ENCODE data around the gene NAT16.
"Not testable (repeated sequence)": the region's sequence is repeated elsewhere in the genome, so short reads cannot be mapped to it uniquely, and the experiment has no call there.

NAT16 gene

GRCh38 chr7:101180130-101180755, at the start of gene NAT16:
Gene NAT16 (minus strand): TSS chr7:101180293. CDS start chr7:101174807, 5,486 bp downstream.
- no peak for DNase-seq

- DNase-seq, result no peak
These were observed 46.6 kb upstream of the NAT16 start for GRCh38 chr7:101226721-101227120.

- DNase-seq, result no peak
These were observed 45.6 kb upstream of the NAT16 start for GRCh38 chr7:101225650-101226049.

- no peak for DNase-seq
These were observed 43.4 kb upstream of the NAT16 start for GRCh38 chr7:101223528-101223927.

- DNase-seq, result no peak
These were observed 42.3 kb upstream of the NAT16 start for GRCh38 chr7:101222275-101222830.

- no peak for DNase-seq
These were observed 40.2 kb upstream of the NAT16 start for GRCh38 chr7:101220295-101220694.

- no peak for DNase-seq
These were observed 38.4 kb upstream of the NAT16 start for GRCh38 chr7:101218236-101219125.

- DNase-seq, result peak; percentile 97
These were observed 37.5 kb upstream of the NAT16 start, which contains the start of the genes PLOD3 and ZNHIT1 for GRCh38 chr7:101217388-101218235. Gene PLOD3 (minus strand): TSS chr7:101217581. CDS start chr7:101217274, 307 bp downstream. Gene ZNHIT1 (plus strand): TSS chr7:101218165. CDS start chr7:101218196, 31 bp downstream.

- no peak for DNase-seq
These were observed 36.8 kb upstream of the NAT16 start for GRCh38 chr7:101216860-101217387.

GRCh38 chr7:101216001-101216859, 36.1 kb upstream of the NAT16 start:
- no peak for DNase-seq

GRCh38 chr7:101212014-101212413, 31.9 kb upstream of the NAT16 start:
- no peak for DNase-seq

GRCh38 chr7:101211501-101211900, 31.4 kb upstream of the NAT16 start:
- no peak for DNase-seq

GRCh38 chr7:101210143-101210542, 30.1 kb upstream of the NAT16 start:
- DNase-seq, result no peak

GRCh38 chr7:101208794-101209193, 28.7 kb upstream of the NAT16 start:
- DNase-seq, result no peak

GRCh38 chr7:101207459-101207858, 27.4 kb upstream of the NAT16 start:
- DNase-seq, result no peak

- no peak for DNase-seq
These were observed 26.6 kb upstream of the NAT16 start for GRCh38 chr7:101206665-101207042.

GRCh38 chr7:101205901-101206664, 26.0 kb upstream of the NAT16 start:
- no peak for DNase-seq

- DNase-seq, result not testable (repeated sequence)
These were observed 23.9 kb upstream of the NAT16 start for GRCh38 chr7:101203740-101204738.

- no peak for DNase-seq
These were observed 22.5 kb upstream of the NAT16 start for GRCh38 chr7:101202603-101202918.

Measured in DMS 273 treated with DMSO at 0.1 percent for 48 hours (cell line).